HEK293 (cell line): ENCODE data around the gene CLCN3.

Source experiments
- CTCF ChIA-PET: fragments of 350-600 bp; formaldehyde crosslinking; extraction: SDS; loops from one replicate; lab custom pipeline; 2021; ENCODE audit warnings: antibody characterized with exemption; lab: Yijun Ruan, JAX
- POLR2A ChIA-PET: fragments of 300-600 bp; formaldehyde crosslinking; extraction: SDS; loops from one replicate; lab custom pipeline; 2020; ENCODE audit warnings: antibody characterized with exemption, inconsistent platforms; lab: Yijun Ruan, JAX
- H3K27ac ChIP-seq: fragments of 200-500 bp; sonication (Bioruptor generic); 2 replicates; pipeline ENCODE4 v1.5.1; 2014; ENCODE audit warnings: low read depth, low read length, control low read depth, inconsistent platforms; ENCODE audit errors: extremely low read depth
- H3K36me3 ChIP-seq, 2 experiments: fragments of 200-500 bp in 1 of 2; sonication (Bioruptor generic) in 1 of 2; 1 replicate in 1 of 2; 2 replicates in 1 of 2; pipeline ENCODE4 v1.5.1; 2014 to 2017; ENCODE audit warnings: inconsistent platforms in 2 of 2, low read length in 2 of 2; ENCODE audit not compliant: control insufficient read depth in 2 of 2, insufficient read depth in 1 of 2
- H3K4me1 ChIP-seq: fragments of 200-500 bp; sonication (Bioruptor generic); 2 replicates; pipeline ENCODE4 v1.5.1; 2014; ENCODE audit warnings: mild to moderate bottlenecking, low read length, inconsistent platforms; ENCODE audit not compliant: control insufficient read depth, insufficient read depth
- H3K4me3 ChIP-seq: 2 replicates; pipeline ENCODE4 v1.5.1; 2011; ENCODE audit warnings: low read depth, mild to moderate bottlenecking, control low read depth, low read length, moderate library complexity
- H3K9me3 ChIP-seq: fragments of 200-500 bp; sonication (Bioruptor generic); 2 replicates; pipeline ENCODE4 v1.5.1; 2014; ENCODE audit warnings: low read depth, low read length, inconsistent platforms; ENCODE audit not compliant: control insufficient read depth, insufficient read depth
- FEZF1 ChIP-seq: fragments of 450-650 bp; formaldehyde crosslinking; IDR thresholded peaks from 2 replicates; pipeline ENCODE4 v1.5.1; 2016; ENCODE audit warnings: missing biosample characterization, missing genetic modification characterization
- GLI2 ChIP-seq: fragments of 450-650 bp; formaldehyde crosslinking; IDR thresholded peaks from 2 replicates; pipeline ENCODE4; 2017; ENCODE audit warnings: missing biosample characterization, missing genetic modification characterization, low read depth, borderline replicate concordance
- KLF1 ChIP-seq: fragments of 450-650 bp; formaldehyde crosslinking; IDR thresholded peaks from 2 replicates; pipeline ENCODE4 v1.5.1; 2016; ENCODE audit warnings: missing biosample characterization, missing genetic modification characterization
- KLF9 ChIP-seq: fragments of 450-650 bp; formaldehyde crosslinking; IDR thresholded peaks from 2 replicates; pipeline ENCODE4 v1.5.1; 2016; ENCODE audit warnings: missing biosample characterization, missing genetic modification characterization, low read depth
- OVOL3 ChIP-seq: fragments of 450-650 bp; formaldehyde crosslinking; IDR thresholded peaks from 2 replicates; pipeline ENCODE4 v1.5.1; 2016; ENCODE audit warnings: missing biosample characterization, missing genetic modification characterization
- RBAK ChIP-seq: fragments of 450-650 bp; formaldehyde crosslinking; IDR thresholded peaks from 2 replicates; pipeline ENCODE4 v1.5.1; 2016; ENCODE audit warnings: missing biosample characterization, missing genetic modification characterization
- ZNF146 ChIP-seq: fragments of 450-650 bp; formaldehyde crosslinking; IDR thresholded peaks from 2 replicates; pipeline ENCODE4 v1.5.1; 2016; ENCODE audit warnings: missing biosample characterization, missing genetic modification characterization
- ZNF223 ChIP-seq: fragments of 450-650 bp; formaldehyde crosslinking; IDR thresholded peaks from 2 replicates; pipeline ENCODE4 v1.5.1; 2016; ENCODE audit warnings: missing biosample characterization, missing genetic modification characterization
- ZNF23 ChIP-seq: fragments of 450-650 bp; formaldehyde crosslinking; IDR thresholded peaks from 2 replicates; pipeline ENCODE4 v1.5.1; 2016; ENCODE audit warnings: missing biosample characterization, missing genetic modification characterization, borderline replicate concordance
- ZNF658 ChIP-seq: fragments of 450-650 bp; formaldehyde crosslinking; IDR thresholded peaks from 2 replicates; pipeline ENCODE4; 2016; ENCODE audit warnings: missing biosample characterization, missing genetic modification characterization
- ZNF701 ChIP-seq: fragments of 450-650 bp; formaldehyde crosslinking; IDR thresholded peaks from 2 replicates; pipeline ENCODE4 v1.5.1; 2016; ENCODE audit warnings: missing biosample characterization, missing genetic modification characterization
- TF ChIP-seq, protein P1 (sequence below): fragments of 450-650 bp; formaldehyde crosslinking; IDR thresholded peaks from 2 replicates; pipeline ENCODE4 v1.5.1; 2016; ENCODE audit warnings: missing biosample characterization, missing genetic modification characterization, borderline replicate concordance
- TF ChIP-seq, protein P2 (sequence below): fragments of 450-650 bp; formaldehyde crosslinking; IDR thresholded peaks from 2 replicates; pipeline ENCODE4 v1.5.1; 2016; ENCODE audit warnings: missing biosample characterization, missing genetic modification characterization, low read depth
- TF ChIP-seq, protein P3 (sequence below): fragments of 450-650 bp; formaldehyde crosslinking; IDR thresholded peaks from 2 replicates; pipeline ENCODE4 v1.5.1; 2017; ENCODE audit warnings: missing biosample characterization, missing genetic modification characterization
- TF ChIP-seq, protein P4 (sequence below): fragments of 450-650 bp; formaldehyde crosslinking; IDR thresholded peaks from 2 replicates; pipeline ENCODE4 v1.5.1; 2016; ENCODE audit warnings: missing biosample characterization, missing genetic modification characterization, low read depth
- TF ChIP-seq, protein P5 (sequence below): fragments of 450-650 bp; formaldehyde crosslinking; IDR thresholded peaks from 2 replicates; pipeline ENCODE4 v1.5.1; 2017; ENCODE audit warnings: missing biosample characterization, missing genetic modification characterization

CLCN3 gene

DNA sequence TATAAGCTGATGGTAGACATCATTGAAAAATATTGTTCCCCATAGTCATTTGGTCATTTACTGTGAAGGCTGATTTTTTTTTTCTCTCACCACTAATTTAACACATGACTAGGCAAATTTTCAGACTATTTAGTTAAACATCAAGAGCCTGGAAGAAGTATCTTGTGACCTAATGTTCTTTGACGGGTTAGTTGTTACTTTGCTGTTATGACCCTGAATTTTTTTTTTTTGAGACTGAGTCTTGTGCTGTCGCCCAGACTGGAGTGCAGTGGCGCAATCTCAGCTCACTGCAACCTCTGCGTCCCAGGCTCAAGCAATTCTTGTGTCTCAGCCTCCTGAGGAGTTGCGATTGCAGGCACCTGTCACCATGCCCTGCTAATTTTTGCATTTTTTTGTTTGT is 70.4 kb downstream of the CLCN3 start:
- TF ChIP-seq RBAK (tag by site-specific recombination) (no peak), ZNF23 (tag by site-specific recombination) (no peak)
- TF ChIP-seq, protein P1, sequence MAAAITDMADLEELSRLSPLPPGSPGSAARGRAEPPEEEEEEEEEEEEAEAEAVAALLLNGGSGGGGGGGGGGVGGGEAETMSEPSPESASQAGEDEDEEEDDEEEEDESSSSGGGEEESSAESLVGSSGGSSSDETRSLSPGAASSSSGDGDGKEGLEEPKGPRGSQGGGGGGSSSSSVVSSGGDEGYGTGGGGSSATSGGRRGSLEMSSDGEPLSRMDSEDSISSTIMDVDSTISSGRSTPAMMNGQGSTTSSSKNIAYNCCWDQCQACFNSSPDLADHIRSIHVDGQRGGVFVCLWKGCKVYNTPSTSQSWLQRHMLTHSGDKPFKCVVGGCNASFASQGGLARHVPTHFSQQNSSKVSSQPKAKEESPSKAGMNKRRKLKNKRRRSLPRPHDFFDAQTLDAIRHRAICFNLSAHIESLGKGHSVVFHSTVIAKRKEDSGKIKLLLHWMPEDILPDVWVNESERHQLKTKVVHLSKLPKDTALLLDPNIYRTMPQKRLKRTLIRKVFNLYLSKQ (tag by site-specific recombination) = no peak
- peaks cover 4 to 24% of the 10 kb centered on the region in 2 experiments for H3K36me3 ChIP-seq
- H3K27ac ChIP-seq = no peak overlapping the region
- H3K4me3 ChIP-seq = no peak overlapping the region
- no peaks in the 10 kb centered on the region for H3K9me3 ChIP-seq
- POLR2A ChIA-PET = no interaction called here
- H3K4me1 ChIP-seq = no peaks in the 10 kb centered on the region
- CTCF ChIA-PET = no interaction called here

DNA sequence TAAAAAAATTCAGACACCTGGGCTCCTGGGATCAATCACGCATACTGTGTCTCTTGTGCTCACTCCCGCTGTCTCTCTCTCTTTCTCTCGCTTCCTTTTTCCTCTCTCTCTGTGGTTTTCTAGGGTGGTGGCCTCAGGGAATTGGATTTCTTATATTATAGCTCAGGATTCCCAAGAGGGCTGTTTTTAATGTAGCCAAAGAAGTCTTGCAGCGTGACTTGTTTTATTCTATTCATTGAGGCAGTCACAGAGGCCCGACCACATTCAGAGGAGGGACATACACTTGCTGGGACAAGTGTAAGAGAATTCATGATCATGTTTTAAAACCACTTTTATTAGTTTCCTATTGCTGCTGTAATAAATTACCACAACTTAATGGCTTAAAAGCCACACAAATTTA is 78.0 kb downstream of the CLCN3 start:
- no peaks in the 10 kb centered on the region for H3K4me1 ChIP-seq
- H3K4me3 ChIP-seq = no peak overlapping the region
- no peak for TF ChIP-seq OVOL3 (tag by site-specific recombination)
- TF ChIP-seq, protein P2, sequence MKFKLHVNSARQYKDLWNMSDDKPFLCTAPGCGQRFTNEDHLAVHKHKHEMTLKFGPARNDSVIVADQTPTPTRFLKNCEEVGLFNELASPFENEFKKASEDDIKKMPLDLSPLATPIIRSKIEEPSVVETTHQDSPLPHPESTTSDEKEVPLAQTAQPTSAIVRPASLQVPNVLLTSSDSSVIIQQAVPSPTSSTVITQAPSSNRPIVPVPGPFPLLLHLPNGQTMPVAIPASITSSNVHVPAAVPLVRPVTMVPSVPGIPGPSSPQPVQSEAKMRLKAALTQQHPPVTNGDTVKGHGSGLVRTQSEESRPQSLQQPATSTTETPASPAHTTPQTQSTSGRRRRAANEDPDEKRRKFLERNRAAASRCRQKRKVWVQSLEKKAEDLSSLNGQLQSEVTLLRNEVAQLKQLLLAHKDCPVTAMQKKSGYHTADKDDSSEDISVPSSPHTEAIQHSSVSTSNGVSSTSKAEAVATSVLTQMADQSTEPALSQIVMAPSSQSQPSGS (tag by site-specific recombination) = no peak
- TF ChIP-seq ZNF146 (tag by site-specific recombination) = no peak
- TF ChIP-seq GLI2 = no peak
- TF ChIP-seq, protein P3, sequence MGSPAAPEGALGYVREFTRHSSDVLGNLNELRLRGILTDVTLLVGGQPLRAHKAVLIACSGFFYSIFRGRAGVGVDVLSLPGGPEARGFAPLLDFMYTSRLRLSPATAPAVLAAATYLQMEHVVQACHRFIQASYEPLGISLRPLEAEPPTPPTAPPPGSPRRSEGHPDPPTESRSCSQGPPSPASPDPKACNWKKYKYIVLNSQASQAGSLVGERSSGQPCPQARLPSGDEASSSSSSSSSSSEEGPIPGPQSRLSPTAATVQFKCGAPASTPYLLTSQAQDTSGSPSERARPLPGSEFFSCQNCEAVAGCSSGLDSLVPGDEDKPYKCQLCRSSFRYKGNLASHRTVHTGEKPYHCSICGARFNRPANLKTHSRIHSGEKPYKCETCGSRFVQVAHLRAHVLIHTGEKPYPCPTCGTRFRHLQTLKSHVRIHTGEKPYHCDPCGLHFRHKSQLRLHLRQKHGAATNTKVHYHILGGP (tag by site-specific recombination) = no peak
- TF ChIP-seq, protein P4, sequence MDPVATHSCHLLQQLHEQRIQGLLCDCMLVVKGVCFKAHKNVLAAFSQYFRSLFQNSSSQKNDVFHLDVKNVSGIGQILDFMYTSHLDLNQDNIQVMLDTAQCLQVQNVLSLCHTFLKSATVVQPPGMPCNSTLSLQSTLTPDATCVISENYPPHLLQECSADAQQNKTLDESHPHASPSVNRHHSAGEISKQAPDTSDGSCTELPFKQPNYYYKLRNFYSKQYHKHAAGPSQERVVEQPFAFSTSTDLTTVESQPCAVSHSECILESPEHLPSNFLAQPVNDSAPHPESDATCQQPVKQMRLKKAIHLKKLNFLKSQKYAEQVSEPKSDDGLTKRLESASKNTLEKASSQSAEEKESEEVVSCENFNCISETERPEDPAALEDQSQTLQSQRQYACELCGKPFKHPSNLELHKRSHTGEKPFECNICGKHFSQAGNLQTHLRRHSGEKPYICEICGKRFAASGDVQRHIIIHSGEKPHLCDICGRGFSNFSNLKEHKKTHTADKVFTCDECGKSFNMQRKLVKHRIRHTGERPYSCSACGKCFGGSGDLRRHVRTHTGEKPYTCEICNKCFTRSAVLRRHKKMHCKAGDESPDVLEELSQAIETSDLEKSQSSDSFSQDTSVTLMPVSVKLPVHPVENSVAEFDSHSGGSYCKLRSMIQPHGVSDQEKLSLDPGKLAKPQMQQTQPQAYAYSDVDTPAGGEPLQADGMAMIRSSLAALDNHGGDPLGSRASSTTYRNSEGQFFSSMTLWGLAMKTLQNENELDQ (tag by site-specific recombination) = no peak
- no peak for TF ChIP-seq KLF9 (tag by site-specific recombination)
- H3K9me3 ChIP-seq = no peaks in the 10 kb centered on the region
- H3K36me3 ChIP-seq = peaks cover 0 to 44% of the 10 kb centered on the region in 2 experiments; a peak in 1 of 3 replicates
- ChIA-PET POLR2A (no interaction called here), CTCF (interaction anchor here (1.4 kb wide), 1 partner anchor 14 kb away, joined by 3 read pairs; no protein-coding TSS in a partner anchor)
- no peak overlapping the region for H3K27ac ChIP-seq

DNA sequence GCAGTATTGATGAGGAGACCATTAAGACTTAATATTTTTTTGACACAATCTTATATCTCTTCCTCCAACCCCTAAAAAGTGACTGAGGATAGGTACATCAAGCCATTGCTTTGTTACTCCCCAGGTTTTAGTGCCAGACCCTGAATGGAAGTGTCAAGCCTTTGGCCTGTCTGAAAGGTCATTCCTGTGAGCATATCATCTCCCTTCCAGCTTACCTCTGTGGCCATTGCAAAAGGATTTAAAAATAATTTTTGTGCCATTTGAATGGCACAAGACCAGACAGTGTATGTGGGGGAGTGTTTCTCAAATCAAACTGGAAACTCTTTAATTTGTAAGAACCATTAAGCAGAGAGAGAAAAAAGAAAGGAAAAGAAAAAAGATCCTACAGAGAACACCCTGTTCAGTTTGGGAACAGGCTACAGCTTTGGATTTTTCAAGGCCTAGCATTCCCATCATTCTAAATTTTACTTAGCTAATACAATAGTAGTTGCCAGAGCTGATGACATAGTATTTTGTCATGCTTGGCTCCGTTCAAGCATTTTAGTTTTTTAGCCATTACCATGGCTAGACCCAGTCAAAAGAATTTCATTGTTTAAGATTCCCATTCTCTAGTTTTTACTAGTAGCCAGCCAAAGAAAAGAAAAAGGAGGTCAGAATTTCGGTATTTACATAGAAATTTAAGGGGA is 87.7 kb downstream of the CLCN3 start:
- POLR2A ChIA-PET = no interaction called here
- peaks cover 0 to 26% of the 10 kb centered on the region in 2 experiments; a peak in 2 of 3 replicates for H3K36me3 ChIP-seq
- no peak for TF ChIP-seq ZNF701 (tag by site-specific recombination)
- TF ChIP-seq KLF1 (tag by site-specific recombination) = no peak
- TF ChIP-seq FEZF1 (tag by site-specific recombination) = no peak
- TF ChIP-seq ZNF223 (tag by site-specific recombination) = no peak
- TF ChIP-seq, protein P5, sequence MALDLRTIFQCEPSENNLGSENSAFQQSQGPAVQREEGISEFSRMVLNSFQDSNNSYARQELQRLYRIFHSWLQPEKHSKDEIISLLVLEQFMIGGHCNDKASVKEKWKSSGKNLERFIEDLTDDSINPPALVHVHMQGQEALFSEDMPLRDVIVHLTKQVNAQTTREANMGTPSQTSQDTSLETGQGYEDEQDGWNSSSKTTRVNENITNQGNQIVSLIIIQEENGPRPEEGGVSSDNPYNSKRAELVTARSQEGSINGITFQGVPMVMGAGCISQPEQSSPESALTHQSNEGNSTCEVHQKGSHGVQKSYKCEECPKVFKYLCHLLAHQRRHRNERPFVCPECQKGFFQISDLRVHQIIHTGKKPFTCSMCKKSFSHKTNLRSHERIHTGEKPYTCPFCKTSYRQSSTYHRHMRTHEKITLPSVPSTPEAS = no peak
- no peak for TF ChIP-seq ZNF658 (tag by site-specific recombination)
- H3K4me1 ChIP-seq = no peaks in the 10 kb centered on the region
- no peaks in the 10 kb centered on the region for H3K9me3 ChIP-seq
- no peak overlapping the region for H3K4me3 ChIP-seq
- CTCF ChIA-PET = no interaction called here
- H3K27ac ChIP-seq = no peak overlapping the region
